ENCODE results near the gene C1QTNF9.
"Not testable (repeated sequence)": the region's sequence is repeated elsewhere in the genome, so short reads cannot be mapped to it uniquely, and the experiment has no call there.

The C1QTNF9 gene

GRCh38 chr13:24362435-24362952, 53.1 kb downstream of the C1QTNF9 start:
- DNase-seq (ENCODE audit: low spot score): no peak

- DNase-seq (ENCODE audit: low spot score): no peak
Measured at GRCh38 chr13:24365191-24365590, 55.8 kb downstream of the C1QTNF9 start.

- DNase-seq (ENCODE audit: low spot score): not testable (repeated sequence)
Measured at GRCh38 chr13:24366315-24366714, 56.9 kb downstream of the C1QTNF9 start.

- not testable (repeated sequence) for DNase-seq (ENCODE audit: low spot score)
Measured at GRCh38 chr13:24371273-24371672, 61.9 kb downstream of the C1QTNF9 start.
